LNCaP clone FGC (cell line): ENCODE measurements around the gene CABYR.

Experiments
- DNase-seq: peaks from one replicate; pipeline ENCODE4 v3.0.0-alpha.2; 2011; ENCODE audit warnings: low read depth
- H3K4me3 ChIP-seq: 2 replicates; pipeline ENCODE4 v1.5.1; 2011; ENCODE audit warnings: mild to moderate bottlenecking, low read depth, low read length, control low read depth
- TF ChIP-seq, protein P1 (sequence below): IDR thresholded peaks from 2 replicates; pipeline ENCODE4 v1.5.1; 2012; ENCODE audit warnings: mild to moderate bottlenecking; ENCODE audit not compliant: control insufficient read depth, insufficient read depth; ENCODE audit errors: extremely low read depth

Gene CABYR

DNA sequence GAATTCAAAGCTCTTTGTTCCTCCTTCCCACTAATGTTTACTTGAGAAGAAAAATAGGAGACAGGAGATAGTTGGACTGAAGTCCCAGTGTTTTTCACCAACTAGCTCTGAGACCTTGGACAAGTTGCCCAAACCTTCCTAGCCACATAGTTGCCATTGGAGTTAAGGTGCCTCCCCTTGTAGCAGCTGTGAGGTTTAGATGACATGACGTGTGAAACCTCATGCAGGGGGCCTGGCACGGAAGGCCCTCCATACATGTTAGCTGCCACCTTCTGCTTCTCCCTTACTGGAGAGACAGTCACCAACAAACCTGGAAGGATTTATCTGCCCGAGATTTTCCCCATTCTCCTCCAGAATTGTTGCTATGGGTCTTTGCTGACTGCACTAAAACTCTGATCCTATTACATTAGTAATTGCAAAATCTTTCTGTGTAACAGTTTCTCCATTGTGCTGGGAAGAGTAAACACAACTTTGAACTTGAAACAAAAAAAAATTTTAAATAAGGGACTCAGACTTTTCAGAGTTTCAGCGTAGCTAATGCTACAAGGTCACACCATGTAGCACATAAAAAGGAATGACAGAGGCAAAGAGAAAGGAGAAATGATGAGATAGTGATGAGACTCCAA lies 23.8 kb upstream of the CABYR start:
- TF ChIP-seq, protein P1, sequence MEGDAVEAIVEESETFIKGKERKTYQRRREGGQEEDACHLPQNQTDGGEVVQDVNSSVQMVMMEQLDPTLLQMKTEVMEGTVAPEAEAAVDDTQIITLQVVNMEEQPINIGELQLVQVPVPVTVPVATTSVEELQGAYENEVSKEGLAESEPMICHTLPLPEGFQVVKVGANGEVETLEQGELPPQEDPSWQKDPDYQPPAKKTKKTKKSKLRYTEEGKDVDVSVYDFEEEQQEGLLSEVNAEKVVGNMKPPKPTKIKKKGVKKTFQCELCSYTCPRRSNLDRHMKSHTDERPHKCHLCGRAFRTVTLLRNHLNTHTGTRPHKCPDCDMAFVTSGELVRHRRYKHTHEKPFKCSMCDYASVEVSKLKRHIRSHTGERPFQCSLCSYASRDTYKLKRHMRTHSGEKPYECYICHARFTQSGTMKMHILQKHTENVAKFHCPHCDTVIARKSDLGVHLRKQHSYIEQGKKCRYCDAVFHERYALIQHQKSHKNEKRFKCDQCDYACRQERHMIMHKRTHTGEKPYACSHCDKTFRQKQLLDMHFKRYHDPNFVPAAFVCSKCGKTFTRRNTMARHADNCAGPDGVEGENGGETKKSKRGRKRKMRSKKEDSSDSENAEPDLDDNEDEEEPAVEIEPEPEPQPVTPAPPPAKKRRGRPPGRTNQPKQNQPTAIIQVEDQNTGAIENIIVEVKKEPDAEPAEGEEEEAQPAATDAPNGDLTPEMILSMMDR = no peak
- no peak overlapping the region for H3K4me3 ChIP-seq
- no peak for DNase-seq

DNA sequence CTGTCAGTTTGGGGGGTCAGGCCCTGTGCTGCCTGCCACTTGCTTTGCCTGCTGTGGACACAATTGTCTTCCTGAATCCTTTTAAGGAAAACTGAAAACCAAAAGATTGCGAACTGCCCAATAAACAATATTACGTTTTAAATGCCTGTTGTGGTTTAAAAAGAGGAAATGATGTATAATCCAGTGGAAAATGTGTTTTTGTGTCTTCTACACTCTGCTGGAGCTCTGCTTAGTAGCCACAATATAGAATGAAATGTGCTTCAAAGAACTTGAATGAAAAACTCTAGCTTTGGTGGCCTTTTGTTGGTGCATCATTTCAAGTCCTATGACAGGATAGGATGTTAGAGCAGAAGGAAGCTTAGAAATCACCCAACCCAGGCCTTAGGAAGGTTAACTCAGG lies 23.2 kb upstream of the CABYR start:
- no peak for DNase-seq
- TF ChIP-seq, protein P1 = no peak

DNA sequence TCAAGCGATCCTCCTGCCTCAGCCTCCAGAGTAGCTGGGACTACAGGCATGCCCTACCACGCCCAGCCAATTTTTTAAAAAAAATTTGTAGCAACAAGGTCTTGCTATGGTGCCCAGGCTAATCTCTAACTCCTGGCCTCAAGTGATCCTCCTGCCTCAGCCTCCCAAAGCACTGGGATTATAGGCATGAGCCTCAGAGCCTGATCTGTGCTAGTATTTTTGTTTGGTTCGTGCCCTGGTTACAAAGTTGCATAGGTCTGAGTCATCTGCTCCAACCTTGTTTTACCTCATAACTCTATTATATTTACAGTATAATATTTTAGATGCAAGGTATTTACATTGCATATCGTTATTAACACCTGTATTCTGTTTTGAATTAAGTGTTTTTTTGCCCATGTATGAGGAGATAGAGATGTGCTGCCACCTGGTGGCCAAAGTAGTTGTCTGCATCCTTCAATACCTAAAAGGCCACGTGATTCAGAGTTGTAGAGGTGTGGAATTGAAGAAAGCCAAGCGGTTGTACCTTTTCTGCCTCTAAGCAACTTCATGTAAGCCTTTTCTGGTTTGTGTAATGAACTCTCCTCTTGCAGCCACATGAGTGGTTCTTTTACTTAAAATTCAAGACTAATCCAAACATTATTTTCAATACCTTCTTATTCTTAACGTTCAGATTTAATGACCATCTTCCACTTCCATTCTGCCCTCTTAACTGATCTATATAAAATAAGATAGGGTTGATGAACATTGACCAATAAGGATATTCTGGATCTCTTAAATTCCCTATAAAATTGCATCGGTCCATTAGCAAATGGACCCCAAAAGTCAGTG lies 19.9 kb upstream of the CABYR start:
- H3K4me3 ChIP-seq = no peak overlapping the region
- DNase-seq = peak; percentile 61
- TF ChIP-seq, protein P1 = peak; percentile 85

More for the DNA sequence above, 23.2 kb upstream of the CABYR start:
- no peak overlapping the region for H3K4me3 ChIP-seq

DNA sequence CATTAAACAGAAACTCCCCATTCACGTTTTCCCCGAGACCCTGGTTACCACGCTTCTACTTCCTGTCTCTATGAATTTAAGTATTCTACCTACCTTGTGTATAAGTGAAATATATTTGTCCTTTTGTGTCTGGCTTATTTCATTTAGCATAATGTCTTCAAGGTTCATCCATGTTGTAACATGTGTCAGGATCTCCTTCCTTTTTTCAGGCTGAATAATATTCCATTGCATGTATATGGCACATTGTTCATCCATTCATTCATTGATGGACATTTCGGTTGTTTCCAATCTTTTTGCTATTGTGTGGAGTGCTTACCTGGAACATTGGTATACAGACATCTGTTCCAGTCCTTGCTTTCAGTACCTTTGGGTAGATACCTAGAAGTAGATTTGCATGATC lies 18.2 kb upstream of the CABYR start:
- TF ChIP-seq, protein P1 = no peak
- DNase-seq = no peak
- no peak overlapping the region for H3K4me3 ChIP-seq

DNA sequence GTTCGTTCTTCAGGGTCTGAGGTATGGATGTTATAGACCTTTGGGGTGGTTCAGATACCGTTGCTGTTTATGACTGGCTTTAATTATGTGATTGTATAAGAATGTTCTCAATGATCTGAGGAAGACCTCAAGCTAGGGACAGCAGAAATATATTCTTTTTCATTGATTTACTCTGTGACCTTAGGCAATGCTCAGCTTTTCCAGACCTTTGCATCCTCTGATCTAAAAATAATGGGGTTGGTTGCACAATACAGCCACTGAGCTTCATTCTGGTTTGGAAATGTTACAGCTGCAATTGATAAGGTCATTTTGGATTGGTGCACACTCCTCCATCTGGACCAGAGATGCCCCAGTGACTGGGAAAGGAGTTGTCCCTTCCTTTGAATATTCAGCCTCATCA lies 17.2 kb upstream of the CABYR start:
- no peak for DNase-seq
- H3K4me3 ChIP-seq = no peak overlapping the region

DNA sequence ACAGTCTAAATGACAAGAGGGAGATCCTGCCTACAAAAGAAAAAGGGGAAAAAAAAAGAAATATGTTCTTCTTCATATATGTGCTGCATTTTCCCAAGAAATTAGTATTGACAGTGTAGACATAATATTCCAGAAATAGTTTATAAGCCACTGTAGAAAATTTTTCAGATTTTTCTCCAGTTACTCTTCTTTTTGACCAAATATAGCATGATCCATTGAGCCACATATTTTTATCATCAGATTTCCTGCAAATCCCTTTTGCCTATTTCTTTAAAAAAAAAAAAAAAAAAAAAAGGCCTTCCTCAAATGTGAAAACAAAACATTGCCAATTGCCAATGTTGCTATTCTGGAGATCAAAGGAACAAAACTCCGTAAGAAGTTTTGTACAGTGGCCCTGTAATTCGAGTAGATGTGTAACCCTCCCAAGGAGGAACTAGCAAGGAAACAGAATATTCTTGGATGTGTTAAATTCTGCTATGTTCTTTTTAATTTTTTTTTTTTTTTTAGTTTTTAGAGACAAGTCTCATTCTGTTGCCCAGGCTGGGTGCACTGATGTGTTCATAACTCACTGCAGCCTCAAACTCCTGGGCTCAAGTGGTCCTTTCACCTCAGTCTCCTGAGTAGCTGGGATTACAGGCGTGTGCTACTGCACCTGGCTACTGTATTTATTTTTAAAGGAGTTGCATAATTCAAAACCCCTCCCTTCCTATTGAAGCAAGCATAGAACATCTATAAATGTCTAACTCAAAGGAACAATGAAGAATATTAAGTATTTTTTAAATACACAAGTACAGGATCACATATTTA lies 12.5 kb upstream of the CABYR start:
- TF ChIP-seq, protein P1 = no peak
- no peak overlapping the region for H3K4me3 ChIP-seq
- no peak for DNase-seq

More for the DNA sequence above, 17.2 kb upstream of the CABYR start:
- TF ChIP-seq, protein P1 = no peak
